ENCODE results near the gene CEBPG. TPM values are rescaled to one million over a fixed set of nuclear protein-coding genes. Genes with fewer than 3 reads are reported as not detected.
A peak's percentile ranks its signal among the peaks of the same experiment; 100 is the strongest.

The CEBPG gene
- 48.6 and 50.5 TPM in 2 replicates for total RNA-seq (2021)
- percentile 97 among the genes with signal in this experiment for Bru-seq, nascent RNA
- BruChase-seq, experiment 1, labeled RNA remaining after a 2-hour chase = percentile 99 among the genes with signal in this experiment
- percentile 96 among the genes with signal in this experiment for BruChase-seq, experiment 2, labeled RNA remaining after a 6-hour chase
- long read RNA-seq, full-length matches to known transcripts = 134 of 156 reads
- long read RNA-seq, partial matches to known transcripts = 0 of 156 reads
- long read RNA-seq, other reads (novel, unspliced or antisense) = 22 of 156 reads

GRCh38 chr19:33373453-33374235 lies at the start of gene CEBPG:
CEBPG (plus strand) TSS chr19:33373709; CDS start chr19:33379240, 5,531 bp downstream.
- no peaks in the 10 kb centered on the region for H3K27me3 ChIP-seq (replicated peaks; ENCODE audit: insufficient read depth, low read depth, low read length, poor library complexity)
- H3K36me3 ChIP-seq (ENCODE audit: insufficient read depth, low read length, poor library complexity, severe bottlenecking) = peaks cover under 1% of the 10 kb centered on the region
- H3K27ac ChIP-seq (ENCODE audit: low read depth, low read length, poor library complexity, severe bottlenecking) = peak within 1 kb of the TSS; percentile 100
- H3K9me3 ChIP-seq (ENCODE audit: low read depth, low read length, poor library complexity, severe bottlenecking) = no peaks in the 10 kb centered on the region
- peak; percentile 93 for DNase-seq (ENCODE audit: low spot score)
- peak within 1 kb of the TSS; percentile 59 for H3K4me3 ChIP-seq (ENCODE audit: low read depth, low read length, poor library complexity, severe bottlenecking)
- BruUV-seq (replicated peaks) = no TSS peak
- H3K4me1 ChIP-seq (ENCODE audit: insufficient read depth, low read length, poor library complexity, severe bottlenecking) = peaks cover 20% of the 10 kb centered on the region
- CTCF ChIA-PET = interaction anchor here (0.6 kb wide), 2 partner anchors 9 to 20 kb away, joined by 3 read pairs; no protein-coding TSS in a partner anchor
- intact Hi-C loops (cut with micrococcal nuclease; ENCODE audit: unreplicated experiment) = no loop called here
- TF ChIP-seq CTCF (conservative IDR thresholded peaks at IDR 0.05; ENCODE audit: low read depth, low read length) = no peak
- no peak for TF ChIP-seq EZH2 (IDR thresholded peaks at IDR 0.05; ENCODE audit: borderline replicate concordance, low read depth, low read length, poor library complexity, severe bottlenecking)
- POLR2A ChIA-PET (ENCODE audit: low non-redundant PET) = interaction anchor here (0.6 to 0.9 kb wide), 11 partner anchors 19 to 1092 kb away, joined by 3 to 5 read pairs (median 3); no protein-coding TSS in a partner anchor

- H3K4me3 ChIP-seq (ENCODE audit: low read depth, low read length, poor library complexity, severe bottlenecking) = no peak overlapping the region
- POLR2A ChIA-PET (ENCODE audit: low non-redundant PET) = interaction anchor here (0.7 kb wide), 1 partner anchor 69 kb away, joined by 3 read pairs; no protein-coding TSS in a partner anchor
- intact Hi-C loops (cut with micrococcal nuclease; ENCODE audit: unreplicated experiment) = no loop called here
- H3K27ac ChIP-seq (ENCODE audit: low read depth, low read length, poor library complexity, severe bottlenecking) = no peak overlapping the region
- no peaks in the 10 kb centered on the region for H3K27me3 ChIP-seq (replicated peaks; ENCODE audit: insufficient read depth, low read depth, low read length, poor library complexity)
- no TSS peak for BruUV-seq (replicated peaks)
- no peaks in the 10 kb centered on the region for H3K36me3 ChIP-seq (ENCODE audit: insufficient read depth, low read length, poor library complexity, severe bottlenecking)
- no peaks in the 10 kb centered on the region for H3K9me3 ChIP-seq (ENCODE audit: low read depth, low read length, poor library complexity, severe bottlenecking)
- no peaks in the 10 kb centered on the region for H3K4me1 ChIP-seq (ENCODE audit: insufficient read depth, low read length, poor library complexity, severe bottlenecking)
- CTCF ChIA-PET = no interaction called here
- DNase-seq (ENCODE audit: low spot score) = no peak
- TF ChIP-seq EZH2 (IDR thresholded peaks at IDR 0.05; ENCODE audit: borderline replicate concordance, low read depth, low read length, poor library complexity, severe bottlenecking) = no peak
- TF ChIP-seq CTCF (conservative IDR thresholded peaks at IDR 0.05; ENCODE audit: low read depth, low read length) = no peak
Measured at GRCh38 chr19:33324628-33325027, 48.9 kb upstream of the CEBPG start.

GRCh38 chr19:33325920-33326319 lies 47.6 kb upstream of the CEBPG start:
- BruUV-seq (replicated peaks) = no TSS peak
- no peaks in the 10 kb centered on the region for H3K9me3 ChIP-seq (ENCODE audit: low read depth, low read length, poor library complexity, severe bottlenecking)
- no peaks in the 10 kb centered on the region for H3K27me3 ChIP-seq (replicated peaks; ENCODE audit: insufficient read depth, low read depth, low read length, poor library complexity)
- no peaks in the 10 kb centered on the region for H3K36me3 ChIP-seq (ENCODE audit: insufficient read depth, low read length, poor library complexity, severe bottlenecking)
- no peaks in the 10 kb centered on the region for H3K4me1 ChIP-seq (ENCODE audit: insufficient read depth, low read length, poor library complexity, severe bottlenecking)
- no peak overlapping the region for H3K4me3 ChIP-seq (ENCODE audit: low read depth, low read length, poor library complexity, severe bottlenecking)
- intact Hi-C loops (cut with micrococcal nuclease; ENCODE audit: unreplicated experiment) = no loop called here
- ChIA-PET POLR2A (ENCODE audit: low non-redundant PET) (no interaction called here), CTCF (no interaction called here)
- no peak for DNase-seq (ENCODE audit: low spot score)
- H3K27ac ChIP-seq (ENCODE audit: low read depth, low read length, poor library complexity, severe bottlenecking) = no peak overlapping the region
- TF ChIP-seq EZH2 (IDR thresholded peaks at IDR 0.05; ENCODE audit: borderline replicate concordance, low read depth, low read length, poor library complexity, severe bottlenecking) (no peak), CTCF (conservative IDR thresholded peaks at IDR 0.05; ENCODE audit: low read depth, low read length) (no peak)
